Neural cell (in vitro differentiated cells): ENCODE data around the gene RALGAPB. TPM values are rescaled to one million over a fixed set of nuclear protein-coding genes. Genes with fewer than 3 reads are reported as not detected.

Experiments
- H2AFZ ChIP-seq: fragments of 200-600, 300-800 bp; sonication (generic), shearing (Covaris generic); 2 replicates; pipeline ENCODE4 v1.6.0; 2014; ENCODE audit warnings: low read depth, mild to moderate bottlenecking, antibody characterized with exemption, low read length, moderate library complexity
- H3F3A ChIP-seq: fragments of 200-600 bp; shearing (Covaris generic); 2 replicates; pipeline ENCODE4 v1.6.1; 2016; ENCODE audit warnings: mild to moderate bottlenecking, moderate library complexity, mixed read lengths, antibody characterized with exemption, low read length; ENCODE audit not compliant: insufficient read depth, poor library complexity, severe bottlenecking
- H3K27ac ChIP-seq: fragments of 200-600, 300-800 bp; sonication (generic), shearing (Covaris generic); 2 replicates; pipeline ENCODE4 v1.5.1; 2014; ENCODE audit warnings: mild to moderate bottlenecking, low read length, moderate library complexity
- H3K27me3 ChIP-seq: fragments of 300-800, 200-600 bp; sonication (generic), shearing (Covaris generic); 2 replicates; pipeline ENCODE4 v1.6.0; 2014; ENCODE audit warnings: mild to moderate bottlenecking, low read depth, low read length, moderate library complexity; ENCODE audit not compliant: insufficient read depth
- H3K36me3 ChIP-seq: fragments of 300-800, 200-600 bp; sonication (generic), shearing (Covaris generic); 2 replicates; pipeline ENCODE4 v1.5.1; 2014; ENCODE audit warnings: mild to moderate bottlenecking, antibody characterized with exemption, low read length, moderate library complexity; ENCODE audit not compliant: insufficient read depth
- H3K4me2 ChIP-seq: fragments of 300-800, 200-600 bp; sonication (generic), shearing (Covaris generic); 2 replicates; pipeline ENCODE4 v1.6.0; 2014; ENCODE audit warnings: mild to moderate bottlenecking, low read length
- H3K4me3 ChIP-seq: fragments of 300-800, 200-600 bp; sonication (generic), shearing (Covaris generic); 2 replicates; pipeline ENCODE4 v1.5.1; 2014; ENCODE audit warnings: mild to moderate bottlenecking, low read length, moderate library complexity
- H3K79me2 ChIP-seq: fragments of 200-600 bp; shearing (Covaris generic); replicated peaks from 2 replicates; pipeline ENCODE4 v1.6.0; 2014; ENCODE audit warnings: mild to moderate bottlenecking, low read length, moderate library complexity; ENCODE audit not compliant: insufficient read depth
- H3K9ac ChIP-seq: fragments of 300-800, 200-600 bp; sonication (generic), shearing (Covaris generic); 2 replicates; pipeline ENCODE4 v1.6.1; 2016; ENCODE audit warnings: mild to moderate bottlenecking, low read length, mixed read lengths
- H3K9me2 ChIP-seq: fragments of 200-600 bp; shearing (Covaris generic); 2 replicates; pipeline ENCODE4 v1.6.1; 2016; ENCODE audit warnings: mild to moderate bottlenecking, low read length, mixed read lengths; ENCODE audit not compliant: insufficient read depth
- H3K9me3 ChIP-seq: fragments of 200-600, 300-800 bp; sonication (generic), shearing (Covaris generic); 2 replicates; pipeline ENCODE4 v1.6.1; 2016; ENCODE audit warnings: mild to moderate bottlenecking, mixed run types, low read length, moderate library complexity, mixed read lengths
- H4K20me1 ChIP-seq: fragments of 200-600 bp; shearing (Covaris generic); 2 replicates; pipeline ENCODE4 v1.6.1; 2016; ENCODE audit warnings: mild to moderate bottlenecking, mixed run types; ENCODE audit not compliant: insufficient read depth
- EP300 ChIP-seq: fragments of 450-650 bp; conservative IDR thresholded peaks from 2 replicates; pipeline ENCODE4 v1.6.1; 2014; ENCODE audit warnings: antibody characterized with exemption, mild to moderate bottlenecking, moderate library complexity; ENCODE audit not compliant: poor library complexity, severe bottlenecking
- EZH2 ChIP-seq: fragments of 200-600, 300-800 bp; shearing (Covaris generic), sonication (generic); IDR thresholded peaks from 2 replicates; pipeline ENCODE4 v1.6.1; 2014; ENCODE audit warnings: antibody characterized with exemption, low read length, borderline replicate concordance, mild to moderate bottlenecking; ENCODE audit not compliant: insufficient read depth, poor library complexity, severe bottlenecking
- MXI1 ChIP-seq: fragments of 450-650 bp; conservative IDR thresholded peaks from 2 replicates; pipeline ENCODE4 v1.6.1; 2014; ENCODE audit warnings: antibody characterized with exemption, mild to moderate bottlenecking; ENCODE audit not compliant: poor library complexity, severe bottlenecking
- POLR2AphosphoS5 ChIP-seq: IDR thresholded peaks from 2 replicates; pipeline ENCODE4 v1.6.1; 2012
- RAD21 ChIP-seq: fragments of 450-650 bp; conservative IDR thresholded peaks from 2 replicates; pipeline ENCODE4 v1.6.1; 2014; ENCODE audit warnings: antibody characterized with exemption, mild to moderate bottlenecking, moderate library complexity
- SMC3 ChIP-seq: fragments of 450-650 bp; conservative IDR thresholded peaks from 2 replicates; pipeline ENCODE4 v1.6.1; 2014; ENCODE audit warnings: antibody characterized with exemption, mild to moderate bottlenecking, moderate library complexity; ENCODE audit not compliant: poor library complexity
- TAF1 ChIP-seq: IDR thresholded peaks from 2 replicates; pipeline ENCODE4 v1.6.1; 2012; ENCODE audit warnings: low read depth
- polyA plus RNA-seq: library from polyadenylated mRNA; depleted of rRNA; stranded (reverse); fragments of >200 nt; gene quantifications from 2 replicates; pipeline ENCODE4 v1.2.3, GENCODE V29; 2014
- TF ChIP-seq, protein P1 (sequence below): IDR thresholded peaks from 2 replicates; pipeline ENCODE4 v1.6.1; 2012; ENCODE audit warnings: borderline replicate concordance
- TF ChIP-seq, protein P2 (sequence below): fragments of 450-650 bp; IDR thresholded peaks from 2 replicates; pipeline ENCODE4 v1.5.1; 2014; ENCODE audit warnings: antibody characterized with exemption, mild to moderate bottlenecking, moderate library complexity; ENCODE audit not compliant: poor library complexity, severe bottlenecking

RALGAPB gene
- polyA plus RNA-seq, 1 donor from 2014 or later: 30.0 TPM

DNA sequence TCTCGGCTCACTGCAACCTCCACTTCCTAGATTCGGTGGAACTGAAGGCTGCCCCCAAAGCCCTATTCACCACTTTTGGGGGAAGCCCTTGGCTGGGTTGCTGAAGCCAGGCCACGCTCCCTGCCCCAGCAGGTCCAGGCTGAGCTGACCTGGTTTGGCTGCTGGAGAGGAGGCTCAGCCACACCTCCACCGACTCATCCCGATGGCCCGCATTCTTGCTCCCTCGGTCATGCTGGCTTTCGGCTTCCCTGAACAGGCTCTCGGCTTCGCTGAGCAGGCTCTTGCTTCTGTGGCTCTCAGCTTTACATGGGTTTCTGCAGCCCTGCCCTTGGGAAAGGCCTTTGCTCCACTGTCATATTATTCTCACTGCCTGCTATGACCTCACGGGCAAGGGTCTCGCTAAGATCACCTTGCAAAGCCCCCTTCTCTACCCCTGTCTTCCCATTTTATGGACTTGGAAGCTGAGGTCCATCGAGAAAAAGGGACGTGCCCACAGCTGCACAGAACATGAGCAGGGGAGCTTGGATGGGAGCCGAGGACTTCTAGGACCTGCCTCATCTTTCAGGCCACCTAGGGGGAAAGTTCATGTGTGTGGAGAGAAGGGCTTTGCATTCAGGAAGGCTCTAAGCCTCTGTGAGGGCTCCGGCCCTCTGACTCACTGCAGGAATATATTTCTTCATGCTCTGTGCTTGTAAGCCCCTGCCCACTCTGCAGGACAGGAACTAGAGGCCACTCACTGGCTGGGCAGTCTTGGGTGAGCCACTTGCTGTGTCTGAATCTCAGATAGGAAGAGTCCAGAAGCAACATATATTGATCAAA is 144.6 kb downstream of the RALGAPB start:
- Histone ChIP-seq H3K27me3 (no peaks in the 10 kb centered on the region), H3K27ac (no peak overlapping the region), H3F3A (no peaks in the 10 kb centered on the region), H3K4me3 (no peak overlapping the region), H3K4me2 (no peak overlapping the region), H3K36me3 (no peaks in the 10 kb centered on the region), H4K20me1 (no peaks in the 10 kb centered on the region), H3K9me2 (no peaks in the 10 kb centered on the region), H3K9me3 (no peaks in the 10 kb centered on the region), H2AFZ (no peak overlapping the region), H3K9ac (no peak overlapping the region), H3K79me2 (no peaks in the 10 kb centered on the region)
- no peak for TF ChIP-seq SMC3
- no peak for TF ChIP-seq POLR2AphosphoS5
- TF ChIP-seq, protein P1, sequence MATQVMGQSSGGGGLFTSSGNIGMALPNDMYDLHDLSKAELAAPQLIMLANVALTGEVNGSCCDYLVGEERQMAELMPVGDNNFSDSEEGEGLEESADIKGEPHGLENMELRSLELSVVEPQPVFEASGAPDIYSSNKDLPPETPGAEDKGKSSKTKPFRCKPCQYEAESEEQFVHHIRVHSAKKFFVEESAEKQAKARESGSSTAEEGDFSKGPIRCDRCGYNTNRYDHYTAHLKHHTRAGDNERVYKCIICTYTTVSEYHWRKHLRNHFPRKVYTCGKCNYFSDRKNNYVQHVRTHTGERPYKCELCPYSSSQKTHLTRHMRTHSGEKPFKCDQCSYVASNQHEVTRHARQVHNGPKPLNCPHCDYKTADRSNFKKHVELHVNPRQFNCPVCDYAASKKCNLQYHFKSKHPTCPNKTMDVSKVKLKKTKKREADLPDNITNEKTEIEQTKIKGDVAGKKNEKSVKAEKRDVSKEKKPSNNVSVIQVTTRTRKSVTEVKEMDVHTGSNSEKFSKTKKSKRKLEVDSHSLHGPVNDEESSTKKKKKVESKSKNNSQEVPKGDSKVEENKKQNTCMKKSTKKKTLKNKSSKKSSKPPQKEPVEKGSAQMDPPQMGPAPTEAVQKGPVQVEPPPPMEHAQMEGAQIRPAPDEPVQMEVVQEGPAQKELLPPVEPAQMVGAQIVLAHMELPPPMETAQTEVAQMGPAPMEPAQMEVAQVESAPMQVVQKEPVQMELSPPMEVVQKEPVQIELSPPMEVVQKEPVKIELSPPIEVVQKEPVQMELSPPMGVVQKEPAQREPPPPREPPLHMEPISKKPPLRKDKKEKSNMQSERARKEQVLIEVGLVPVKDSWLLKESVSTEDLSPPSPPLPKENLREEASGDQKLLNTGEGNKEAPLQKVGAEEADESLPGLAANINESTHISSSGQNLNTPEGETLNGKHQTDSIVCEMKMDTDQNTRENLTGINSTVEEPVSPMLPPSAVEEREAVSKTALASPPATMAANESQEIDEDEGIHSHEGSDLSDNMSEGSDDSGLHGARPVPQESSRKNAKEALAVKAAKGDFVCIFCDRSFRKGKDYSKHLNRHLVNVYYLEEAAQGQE: no peak
- no peak for TF ChIP-seq TAF1
- no peak for TF ChIP-seq RAD21
- no peak for TF ChIP-seq EP300
- TF ChIP-seq MXI1: no peak
- TF ChIP-seq, protein P2, sequence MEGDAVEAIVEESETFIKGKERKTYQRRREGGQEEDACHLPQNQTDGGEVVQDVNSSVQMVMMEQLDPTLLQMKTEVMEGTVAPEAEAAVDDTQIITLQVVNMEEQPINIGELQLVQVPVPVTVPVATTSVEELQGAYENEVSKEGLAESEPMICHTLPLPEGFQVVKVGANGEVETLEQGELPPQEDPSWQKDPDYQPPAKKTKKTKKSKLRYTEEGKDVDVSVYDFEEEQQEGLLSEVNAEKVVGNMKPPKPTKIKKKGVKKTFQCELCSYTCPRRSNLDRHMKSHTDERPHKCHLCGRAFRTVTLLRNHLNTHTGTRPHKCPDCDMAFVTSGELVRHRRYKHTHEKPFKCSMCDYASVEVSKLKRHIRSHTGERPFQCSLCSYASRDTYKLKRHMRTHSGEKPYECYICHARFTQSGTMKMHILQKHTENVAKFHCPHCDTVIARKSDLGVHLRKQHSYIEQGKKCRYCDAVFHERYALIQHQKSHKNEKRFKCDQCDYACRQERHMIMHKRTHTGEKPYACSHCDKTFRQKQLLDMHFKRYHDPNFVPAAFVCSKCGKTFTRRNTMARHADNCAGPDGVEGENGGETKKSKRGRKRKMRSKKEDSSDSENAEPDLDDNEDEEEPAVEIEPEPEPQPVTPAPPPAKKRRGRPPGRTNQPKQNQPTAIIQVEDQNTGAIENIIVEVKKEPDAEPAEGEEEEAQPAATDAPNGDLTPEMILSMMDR: no peak

DNA sequence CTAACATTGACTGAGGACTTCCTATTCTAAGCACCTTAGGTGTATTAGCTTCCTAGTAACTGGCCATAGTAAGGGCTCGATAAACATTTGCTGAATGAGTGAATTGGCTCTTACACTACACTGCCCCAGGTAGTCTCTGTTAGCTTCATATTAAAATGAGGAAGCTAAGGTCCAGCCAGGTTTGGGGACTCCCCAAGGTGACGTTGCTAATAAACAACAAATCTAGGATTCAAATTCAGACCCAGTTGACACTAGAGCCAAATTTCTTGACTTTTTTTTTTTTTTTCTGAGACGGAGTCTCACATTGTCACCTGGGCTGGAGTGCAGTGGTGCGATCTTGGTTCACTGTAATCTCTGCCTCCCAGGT is 145.2 kb downstream of the RALGAPB start:
- Histone ChIP-seq H3K79me2 (no peaks in the 10 kb centered on the region), H3K4me2 (no peak overlapping the region), H4K20me1 (no peaks in the 10 kb centered on the region), H3K9me2 (no peaks in the 10 kb centered on the region), H3K4me3 (no peak overlapping the region), H3F3A (no peaks in the 10 kb centered on the region), H3K9me3 (no peaks in the 10 kb centered on the region), H3K9ac (no peak overlapping the region), H3K27ac (no peak overlapping the region), H3K27me3 (no peaks in the 10 kb centered on the region), H3K36me3 (no peaks in the 10 kb centered on the region), H2AFZ (no peak overlapping the region)
- TF ChIP-seq EP300: no peak
- no peak for TF ChIP-seq TAF1
- no peak for TF ChIP-seq MXI1
- TF ChIP-seq, protein P2: no peak
- TF ChIP-seq SMC3: no peak
- no peak for TF ChIP-seq POLR2AphosphoS5
- TF ChIP-seq, protein P1: no peak
- TF ChIP-seq EZH2: no peak
- TF ChIP-seq RAD21: no peak
